ENCODE data around the gene ABHD2. TPM values are rescaled to one million over a fixed set of nuclear protein-coding genes. Genes with fewer than 3 reads are reported as not detected.
A peak's percentile ranks its signal among the peaks of the same experiment; 100 is the strongest.

The ABHD2 gene
- total RNA-seq, 2 experiments from 2014 or later: 41.5 to 52.1 TPM

DNA sequence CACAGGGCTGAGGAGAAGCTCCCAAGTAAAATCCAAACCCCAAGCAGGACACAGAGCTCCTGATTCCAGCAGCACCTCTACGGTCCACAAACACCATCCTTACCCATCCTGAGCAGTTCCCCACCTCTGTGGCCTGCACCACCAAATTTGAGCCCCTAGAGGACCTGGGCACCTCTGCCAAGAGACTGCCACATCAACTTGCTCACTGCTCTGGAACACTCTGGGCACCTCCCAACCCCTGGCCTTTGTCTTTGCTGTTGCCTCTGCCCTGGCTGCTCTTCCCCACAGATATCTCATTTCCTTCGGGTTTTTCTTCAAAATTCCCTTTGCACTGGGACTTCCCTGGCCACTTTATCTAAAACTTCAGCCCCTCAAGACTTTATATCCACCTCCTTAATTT lies 127.4 kb downstream of the ABHD2 start:
- H3K27ac Mint-ChIP-seq: no peak overlapping the region
- ATAC-seq (no peak), DNase-seq (no peak)
- intact Hi-C loops (cut with DNase I, micrococcal nuclease): no loop called here
- no peaks in the 10 kb centered on the region for H3K27me3 Mint-ChIP-seq
- CTCF ChIA-PET: interaction anchor here (0.7 to 1.4 kb wide), 3 partner anchors 8 to 80 kb away, joined by 3 to 9 read pairs (median 4); no protein-coding TSS in a partner anchor
- POLR2A ChIA-PET: no interaction called here
- no peaks in the 10 kb centered on the region for H3K36me3 Mint-ChIP-seq (ENCODE audit: low read depth)
- peaks cover 2% of the 10 kb centered on the region for H3K4me1 Mint-ChIP-seq
- no peak overlapping the region for H3K4me3 Mint-ChIP-seq
- H3K9me3 Mint-ChIP-seq (ENCODE audit: low read depth): no peaks in the 10 kb centered on the region

- CTCF ChIA-PET: interaction anchor here (0.5 to 1.7 kb wide), 4 partner anchors 10 to 312 kb away, joined by 3 to 10 read pairs (median 4); no protein-coding TSS in a partner anchor
- Mint-ChIP-seq H3K27me3 (no peaks in the 10 kb centered on the region), H3K27ac (no peak overlapping the region), H3K36me3 (ENCODE audit: low read depth) (no peaks in the 10 kb centered on the region), H3K4me1 (peaks cover 2% of the 10 kb centered on the region), H3K4me3 (no peak overlapping the region), H3K9me3 (ENCODE audit: low read depth) (no peaks in the 10 kb centered on the region)
- intact Hi-C loops (cut with DNase I, micrococcal nuclease): no loop called here
- POLR2A ChIA-PET: no interaction called here
- DNase-seq: no peak
- no peak for ATAC-seq
Observed at GRCh38 chr15:89217031-89217430, 128.8 kb downstream of the ABHD2 start.

GRCh38 chr15:89217686-89218376 lies 129.6 kb downstream of the ABHD2 start:
- intact Hi-C loops (cut with DNase I, micrococcal nuclease): no loop called here
- H3K36me3 Mint-ChIP-seq (ENCODE audit: low read depth): no peaks in the 10 kb centered on the region
- ChIA-PET CTCF (interaction anchor here (0.8 to 1.7 kb wide), 5 partner anchors 11 to 141 kb away, joined by 3 to 10 read pairs (median 4); no protein-coding TSS in a partner anchor), POLR2A (no interaction called here)
- H3K27me3 Mint-ChIP-seq: no peaks in the 10 kb centered on the region
- DNase-seq: no peak
- ATAC-seq: no peak
- peaks cover 2% of the 10 kb centered on the region for H3K4me1 Mint-ChIP-seq
- H3K27ac Mint-ChIP-seq: no peak overlapping the region
- H3K9me3 Mint-ChIP-seq (ENCODE audit: low read depth): no peaks in the 10 kb centered on the region
- H3K4me3 Mint-ChIP-seq: no peak overlapping the region

GRCh38 chr15:89218531-89218930 lies 130.3 kb downstream of the ABHD2 start:
- POLR2A ChIA-PET: no interaction called here

GRCh38 chr15:89221543-89221942 lies 133.3 kb downstream of the ABHD2 start, which contains the start of gene RLBP1:
RLBP1 (minus strand) TSS chr15:89221579; CDS start chr15:89218975, 2,604 bp downstream.
- no peaks in the 10 kb centered on the region for H3K4me1 Mint-ChIP-seq
- no peak within 1 kb of the TSS for H3K27ac Mint-ChIP-seq
- DNase-seq: peak; percentile 15
- H3K9me3 Mint-ChIP-seq (ENCODE audit: low read depth): no peaks in the 10 kb centered on the region
- ChIA-PET POLR2A (no interaction called here), CTCF (no interaction called here)
- H3K4me3 Mint-ChIP-seq: no peak within 1 kb of the TSS
- ATAC-seq: no peak
- no peaks in the 10 kb centered on the region for H3K27me3 Mint-ChIP-seq
- no peaks in the 10 kb centered on the region for H3K36me3 Mint-ChIP-seq (ENCODE audit: low read depth)
- intact Hi-C loops (cut with DNase I, micrococcal nuclease): no loop called here

More at GRCh38 chr15:89218531-89218930, 130.3 kb downstream of the ABHD2 start:
- intact Hi-C loops (cut with DNase I, micrococcal nuclease): no loop called here
- CTCF ChIA-PET: interaction anchor here (0.6 to 1.7 kb wide), 4 partner anchors 12 to 311 kb away, joined by 3 to 4 read pairs (median 4); no protein-coding TSS in a partner anchor
- Mint-ChIP-seq H3K27me3 (no peaks in the 10 kb centered on the region), H3K9me3 (ENCODE audit: low read depth) (no peaks in the 10 kb centered on the region), H3K27ac (no peak overlapping the region), H3K4me3 (no peak overlapping the region), H3K4me1 (peaks cover 2% of the 10 kb centered on the region), H3K36me3 (ENCODE audit: low read depth) (no peaks in the 10 kb centered on the region)
- DNase-seq (no peak), ATAC-seq (no peak)

DNA sequence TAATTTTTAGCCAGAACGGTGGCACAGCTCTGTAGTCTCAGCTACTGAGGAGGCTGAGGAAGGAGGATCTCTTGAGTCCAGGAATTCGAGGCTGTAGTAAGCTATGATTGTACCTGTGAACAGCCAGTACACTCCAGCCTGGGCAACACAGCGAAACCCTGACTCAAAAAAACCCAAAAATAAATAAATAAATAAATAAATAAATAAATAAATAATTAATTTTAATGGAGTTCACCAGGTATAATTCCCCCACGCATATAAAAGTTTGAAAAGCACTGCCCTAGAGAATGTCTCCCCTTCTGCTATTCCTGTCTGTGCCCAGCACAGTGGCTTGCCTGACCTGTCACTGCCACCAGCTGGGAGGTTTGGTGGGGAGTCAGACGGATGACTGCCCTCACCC lies 137.3 kb downstream of the ABHD2 start:
- ATAC-seq: no peak
- CTCF ChIA-PET: interaction anchor here (1.0 kb wide), 1 partner anchor 168 kb away, joined by 4 read pairs; no protein-coding TSS in a partner anchor
- POLR2A ChIA-PET: no interaction called here
- Mint-ChIP-seq H3K36me3 (ENCODE audit: low read depth) (no peaks in the 10 kb centered on the region), H3K27me3 (no peaks in the 10 kb centered on the region), H3K9me3 (ENCODE audit: low read depth) (no peaks in the 10 kb centered on the region), H3K27ac (no peak overlapping the region), H3K4me1 (no peaks in the 10 kb centered on the region), H3K4me3 (no peak overlapping the region)
- no peak for DNase-seq
- intact Hi-C loops (cut with DNase I, micrococcal nuclease): no loop called here

DNA sequence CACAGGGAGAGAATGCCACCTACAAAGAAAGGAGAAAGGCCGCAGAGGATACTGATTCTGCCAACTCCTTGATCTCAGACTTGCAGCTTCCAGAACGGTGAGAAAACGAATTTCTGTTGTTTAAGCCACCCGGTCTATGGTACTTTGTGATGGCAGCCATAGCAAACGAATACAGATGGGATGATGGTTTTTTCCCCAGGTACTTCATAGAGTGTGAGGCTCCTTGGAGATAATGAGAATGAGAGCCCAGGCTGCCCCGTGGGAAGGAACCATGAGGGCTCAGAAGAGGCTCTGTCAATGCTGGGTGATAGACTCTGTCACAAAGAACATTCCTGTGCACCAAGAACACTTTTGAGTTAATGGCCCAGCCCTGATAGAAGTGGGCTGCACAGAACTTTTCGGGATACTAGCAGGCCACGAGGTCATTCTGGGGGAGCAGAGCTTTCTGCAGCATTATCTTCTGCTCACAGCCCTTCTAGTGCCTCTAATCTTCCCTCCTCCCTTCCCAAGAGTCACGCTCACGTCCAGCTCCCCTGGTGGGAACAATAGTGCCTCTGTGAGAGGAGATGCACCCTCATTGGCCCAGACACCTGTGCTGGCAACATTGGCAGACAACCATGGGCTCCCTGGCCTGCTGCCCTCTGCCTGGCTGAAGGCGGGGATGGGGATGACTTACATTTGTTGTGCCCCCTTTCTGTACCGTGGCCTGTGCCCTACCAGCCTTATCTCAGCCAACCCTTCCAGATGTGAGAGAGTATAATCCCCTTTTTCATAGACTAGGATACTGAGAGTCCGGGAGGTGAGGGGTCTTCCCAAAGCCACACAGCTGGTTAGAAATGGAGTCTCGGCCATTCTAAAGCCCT lies 138.3 kb downstream of the ABHD2 start:
- POLR2A ChIA-PET: no interaction called here
- H3K27me3 Mint-ChIP-seq: no peaks in the 10 kb centered on the region
- intact Hi-C loops (cut with DNase I, micrococcal nuclease): no loop called here
- no peak overlapping the region for H3K27ac Mint-ChIP-seq
- no peak overlapping the region for H3K4me3 Mint-ChIP-seq
- ATAC-seq (no peak), DNase-seq (no peak)
- CTCF ChIA-PET: interaction anchor here (1.0 kb wide), 3 partner anchors 19 to 190 kb away, joined by 3 to 5 read pairs (median 4); no protein-coding TSS in a partner anchor
- H3K36me3 Mint-ChIP-seq (ENCODE audit: low read depth): no peaks in the 10 kb centered on the region
- no peaks in the 10 kb centered on the region for H3K9me3 Mint-ChIP-seq (ENCODE audit: low read depth)
- no peaks in the 10 kb centered on the region for H3K4me1 Mint-ChIP-seq

DNA sequence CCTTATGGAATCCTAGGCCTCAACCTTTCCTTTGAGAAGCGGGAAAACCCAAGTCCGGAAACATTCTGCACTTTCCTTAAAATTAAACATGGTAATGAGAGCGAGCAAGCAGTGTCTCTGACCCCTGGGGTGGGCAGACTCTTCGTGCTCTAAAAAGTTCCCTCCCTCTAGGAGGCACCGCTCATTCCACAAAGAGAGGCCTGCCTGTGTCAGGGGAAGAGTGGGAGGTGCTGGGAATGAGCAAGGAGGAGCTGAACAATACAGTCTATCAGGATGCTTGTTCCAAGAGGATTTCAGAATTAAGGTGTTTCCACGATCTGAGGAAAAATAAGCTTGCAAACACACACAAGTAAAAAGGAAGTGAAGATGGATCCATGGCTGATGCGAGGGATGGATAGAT lies 139.2 kb downstream of the ABHD2 start:
- H3K4me1 Mint-ChIP-seq: no peaks in the 10 kb centered on the region
- ATAC-seq (no peak), DNase-seq (no peak)
- intact Hi-C loops (cut with DNase I, micrococcal nuclease): no loop called here
- H3K4me3 Mint-ChIP-seq: no peak overlapping the region
- POLR2A ChIA-PET: no interaction called here
- H3K9me3 Mint-ChIP-seq (ENCODE audit: low read depth): no peaks in the 10 kb centered on the region
- peaks cover 2% of the 10 kb centered on the region for H3K27me3 Mint-ChIP-seq
- CTCF ChIA-PET: interaction anchor here (0.6 to 0.7 kb wide), 2 partner anchors 11 to 104 kb away, joined by 4 to 5 read pairs; no protein-coding TSS in a partner anchor
- no peaks in the 10 kb centered on the region for H3K36me3 Mint-ChIP-seq (ENCODE audit: low read depth)
- H3K27ac Mint-ChIP-seq: no peak overlapping the region

- Mint-ChIP-seq H3K9me3 (ENCODE audit: low read depth) (no peaks in the 10 kb centered on the region), H3K27ac (no peak overlapping the region), H3K4me3 (no peak overlapping the region), H3K4me1 (no peaks in the 10 kb centered on the region), H3K27me3 (peaks cover 8% of the 10 kb centered on the region), H3K36me3 (ENCODE audit: low read depth) (no peaks in the 10 kb centered on the region)
- POLR2A ChIA-PET: no interaction called here
- ATAC-seq (no peak), DNase-seq (no peak)
- intact Hi-C loops (cut with DNase I, micrococcal nuclease): no loop called here
- CTCF ChIA-PET: interaction anchor here (0.8 to 3.7 kb wide), 3 partner anchors 11 to 23 kb away, joined by 3 to 11 read pairs (median 4); no protein-coding TSS in a partner anchor
Observed at GRCh38 chr15:89230277-89230676, 142.0 kb downstream of the ABHD2 start.

DNA sequence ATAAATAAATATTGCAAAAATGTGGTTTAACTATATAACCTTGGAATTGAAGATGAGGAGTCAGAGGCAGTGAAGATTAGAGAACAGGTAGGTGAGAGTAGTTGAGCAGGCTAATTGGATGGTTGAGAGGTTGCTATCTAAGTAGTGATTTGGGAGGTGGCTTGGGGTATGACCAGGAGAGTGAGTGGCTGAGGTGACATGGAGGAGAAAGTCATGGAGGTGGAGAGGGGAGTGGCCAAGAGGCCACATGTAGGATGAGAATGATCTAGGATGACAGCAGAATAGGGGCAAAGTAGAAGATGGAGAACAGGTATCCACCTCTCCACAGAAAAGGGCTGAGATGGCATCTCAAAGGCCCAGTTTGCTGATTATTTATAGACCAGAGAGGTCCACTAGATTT lies 143.6 kb downstream of the ABHD2 start:
- intact Hi-C loops (cut with DNase I, micrococcal nuclease): no loop called here
- POLR2A ChIA-PET: no interaction called here
- peaks cover 8% of the 10 kb centered on the region for H3K27me3 Mint-ChIP-seq
- H3K4me3 Mint-ChIP-seq: no peak overlapping the region
- H3K27ac Mint-ChIP-seq: no peak overlapping the region
- DNase-seq: no peak
- no peak for ATAC-seq
- CTCF ChIA-PET: interaction anchor here (3.7 kb wide), 1 partner anchor 25 kb away, joined by 11 read pairs; no protein-coding TSS in a partner anchor
- no peaks in the 10 kb centered on the region for H3K9me3 Mint-ChIP-seq (ENCODE audit: low read depth)
- H3K36me3 Mint-ChIP-seq (ENCODE audit: low read depth): no peaks in the 10 kb centered on the region
- no peaks in the 10 kb centered on the region for H3K4me1 Mint-ChIP-seq

Measured in activated CD4-positive, alpha-beta T cell treated with anti-CD3 and anti-CD28 coated beads for 36 hours (primary cell).